B cell (primary cell): ENCODE results near the gene TPRG1L.

Source experiments
- CTCF ChIP-seq: fragments of 200-600 bp; IDR thresholded peaks from one replicate; pipeline ENCODE4 v1.8.0; 2022; ENCODE audit warnings: antibody characterized with exemption, mild to moderate bottlenecking
- EZH2 ChIP-seq: IDR thresholded peaks from 2 replicates; pipeline ENCODE4 v1.6.1; 2012; ENCODE audit warnings: borderline replicate concordance, low read depth, mild to moderate bottlenecking, moderate library complexity, low read length; ENCODE audit not compliant: insufficient read depth, poor library complexity, severe bottlenecking

- no peak for TF ChIP-seq CTCF
- TF ChIP-seq EZH2, result no peak
These were observed 52.7 kb downstream of the TPRG1L start for GRCh38 chr1:3677484-3677883.
